GM19467 (cell line): ENCODE results near the gene PLCL2.
A peak's percentile ranks its signal among the peaks of the same experiment; 100 is the strongest.

ENCODE experiments used
- ATAC-seq: cut with Tn5 transposase; IDR thresholded peaks from one replicate; pipeline ENCODE4 v1.9.1; 2021; ENCODE audit warnings: mild to moderate bottlenecking, moderate library complexity; ENCODE audit not compliant: unreplicated experiment

Gene PLCL2

GRCh38 chr3:16912400-16913263 is 27.9 kb downstream of the PLCL2 start:
- peak; percentile 95 for ATAC-seq

- ATAC-seq = no peak
Measured at GRCh38 chr3:16913264-16913580, 28.5 kb downstream of the PLCL2 start.

- ATAC-seq = no peak
Measured at GRCh38 chr3:16916840-16917239, 32.1 kb downstream of the PLCL2 start.

GRCh38 chr3:16917256-16917935 is 32.6 kb downstream of the PLCL2 start:
- ATAC-seq = no peak

GRCh38 chr3:16917980-16918682 is 33.4 kb downstream of the PLCL2 start:
- no peak for ATAC-seq

GRCh38 chr3:16918683-16919025 is 33.9 kb downstream of the PLCL2 start:
- no peak for ATAC-seq

GRCh38 chr3:16923112-16923511 is 38.4 kb downstream of the PLCL2 start:
- no peak for ATAC-seq

- ATAC-seq = no peak
Measured at GRCh38 chr3:16927485-16927884, 42.7 kb downstream of the PLCL2 start.

GRCh38 chr3:16928386-16929132 is 43.8 kb downstream of the PLCL2 start:
- no peak for ATAC-seq

- ATAC-seq = no peak
Measured at GRCh38 chr3:16929311-16929710, 44.6 kb downstream of the PLCL2 start.

GRCh38 chr3:16932877-16933276 is 48.1 kb downstream of the PLCL2 start:
- no peak for ATAC-seq

- no peak for ATAC-seq
Measured at GRCh38 chr3:16935781-16936180, 51.0 kb downstream of the PLCL2 start.

GRCh38 chr3:16936233-16936632 is 51.5 kb downstream of the PLCL2 start:
- ATAC-seq = no peak

- ATAC-seq = no peak
Measured at GRCh38 chr3:16936676-16937230, 52.0 kb downstream of the PLCL2 start.

GRCh38 chr3:16937326-16937845 is 52.6 kb downstream of the PLCL2 start:
- no peak for ATAC-seq

- no peak for ATAC-seq
Measured at GRCh38 chr3:16940769-16941700, 56.3 kb downstream of the PLCL2 start.

GRCh38 chr3:16942955-16943354 is 58.2 kb downstream of the PLCL2 start:
- ATAC-seq = no peak

- ATAC-seq = no peak
Measured at GRCh38 chr3:16943857-16944256, 59.1 kb downstream of the PLCL2 start.

- no peak for ATAC-seq
Measured at GRCh38 chr3:16944356-16944755, 59.6 kb downstream of the PLCL2 start.

GRCh38 chr3:16945330-16945729 is 60.6 kb downstream of the PLCL2 start:
- ATAC-seq = no peak
